Posterior vena cava (tissue), 2 donors: ENCODE measurements around the gene NOL6. TPM values are rescaled to one million over a fixed set of nuclear protein-coding genes. Genes with fewer than 3 reads are reported as not detected.

ENCODE experiments used
- DNase-seq: peaks from one replicate; pipeline ENCODE4 v3.0.0-alpha.2; 2020; ENCODE audit warnings: low spot score
- intact Hi-C, 2 donors: fragments of 100-400 bp; cut with DNase I; formaldehyde crosslinking; loops; one replicate each; pipeline versions ENCODE4 v1.14.1 to v1.14.2; 2022 to 2023
- microRNA-seq, 2 donors: library from miRNA; unstranded; fragments of <30 nt; microRNA quantifications; one replicate each; pipeline ENCODE4 v1.2.0, GENCODE V29; 2020 to 2021; ENCODE audit warnings: borderline microRNAs expressed in 2 of 2
- total RNA-seq, 2 donors: library from RNA; stranded (reverse); fragmentation: NEBNext Ultra II Directional; extraction: Animal tissue kit (Norgen Biotek cat#: 25700); gene quantifications; one replicate each; pipeline ENCODE4 v1.2.1, GENCODE V29; 2021
- donor health status: DM: yes; HTN: yes; CAD: no.
- donor health status: DM: yes; HTN: yes; CAD: no.

The NOL6 gene
- total RNA-seq, 2 donors from 2014 or later: 20.9 to 24.8 TPM

- DNase-seq: no peak
- intact Hi-C loops: loop anchor here in 1 of 2 donors (5.0 kb wide), 1 partner anchor 38 kb away; no protein-coding TSS in a partner anchor
These were observed 58.7 kb downstream of the NOL6 start for GRCh38 chr9:33414889-33415500.

- no peak for DNase-seq
- intact Hi-C loops: no loop called here
These were observed 59.5 kb downstream of the NOL6 start for GRCh38 chr9:33414268-33414667.

Small RNAs within 50 kb of the gene (microRNA-seq; reads per million reads assigned to microRNA genes)
- gene MIR6851: 0 reads per million in 2 donors

Other genes starting within 250 kb of the NOL6 start
- gene SPINK4, start 233.8 kb downstream of the NOL6 start, total RNA-seq: not detected
- gene BAG1, start 209.2 kb downstream of the NOL6 start, total RNA-seq: 100 to 1,000 TPM in 1 of 2 donors, 10 to 100 TPM in 1; 73.8 to 103 TPM
- gene CHMP5, start 208.9 kb downstream of the NOL6 start, total RNA-seq: 10 to 100 TPM; 54.2 to 61.7 TPM
- gene NFX1, start 183.4 kb downstream of the NOL6 start, total RNA-seq: 10 to 100 TPM; 30.1 to 37.2 TPM
- 1 to 10 TPM; 4.6 TPM for gene AQP7, start 71.4 kb downstream of the NOL6 start, total RNA-seq
- 1 to 10 TPM; 5.5 to 8.4 TPM for gene AQP3, start 26.3 kb downstream of the NOL6 start, total RNA-seq
- gene ANKRD18B, start 50.3 kb upstream of the NOL6 start, total RNA-seq: not detected